BE2C (cell line): ENCODE results near the gene SMIM45.

Experiments
- DNase-seq: peaks from one replicate; pipeline ENCODE4 v3.0.0-alpha.2; 2020
- H3K27me3 ChIP-seq: fragments of 250-450 bp; sonication (Bioruptor Pico); 2 replicates; pipeline ENCODE4 v1.5.1; 2020; ENCODE audit warnings: mild to moderate bottlenecking
- H3K36me3 ChIP-seq: fragments of 250-450 bp; sonication (Bioruptor Pico); 2 replicates; pipeline ENCODE4 v1.5.1; 2020; ENCODE audit warnings: mild to moderate bottlenecking
- H3K4me1 ChIP-seq: fragments of 250-450 bp; sonication (Bioruptor Pico); 2 replicates; pipeline ENCODE4 v1.5.1; 2020
- H3K4me3 ChIP-seq: 2 replicates; pipeline ENCODE4 v1.5.1; 2011; ENCODE audit warnings: low read depth, low read length
- H3K9me3 ChIP-seq: fragments of 250-450 bp; sonication (Bioruptor Pico); 2 replicates; pipeline ENCODE4 v1.5.1; 2020
- TF ChIP-seq, protein P1 (sequence below): IDR thresholded peaks from 2 replicates; pipeline ENCODE4 v1.5.1; 2012; ENCODE audit warnings: mild to moderate bottlenecking, low read depth, low read length

The SMIM45 gene

GRCh38 chr22:41912338-41913039, 39.5 kb upstream of the SMIM45 start:
- TF ChIP-seq, protein P1, sequence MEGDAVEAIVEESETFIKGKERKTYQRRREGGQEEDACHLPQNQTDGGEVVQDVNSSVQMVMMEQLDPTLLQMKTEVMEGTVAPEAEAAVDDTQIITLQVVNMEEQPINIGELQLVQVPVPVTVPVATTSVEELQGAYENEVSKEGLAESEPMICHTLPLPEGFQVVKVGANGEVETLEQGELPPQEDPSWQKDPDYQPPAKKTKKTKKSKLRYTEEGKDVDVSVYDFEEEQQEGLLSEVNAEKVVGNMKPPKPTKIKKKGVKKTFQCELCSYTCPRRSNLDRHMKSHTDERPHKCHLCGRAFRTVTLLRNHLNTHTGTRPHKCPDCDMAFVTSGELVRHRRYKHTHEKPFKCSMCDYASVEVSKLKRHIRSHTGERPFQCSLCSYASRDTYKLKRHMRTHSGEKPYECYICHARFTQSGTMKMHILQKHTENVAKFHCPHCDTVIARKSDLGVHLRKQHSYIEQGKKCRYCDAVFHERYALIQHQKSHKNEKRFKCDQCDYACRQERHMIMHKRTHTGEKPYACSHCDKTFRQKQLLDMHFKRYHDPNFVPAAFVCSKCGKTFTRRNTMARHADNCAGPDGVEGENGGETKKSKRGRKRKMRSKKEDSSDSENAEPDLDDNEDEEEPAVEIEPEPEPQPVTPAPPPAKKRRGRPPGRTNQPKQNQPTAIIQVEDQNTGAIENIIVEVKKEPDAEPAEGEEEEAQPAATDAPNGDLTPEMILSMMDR, result no peak
- H3K4me1 ChIP-seq, result no peaks in the 10 kb centered on the region
- H3K4me3 ChIP-seq, result no peak overlapping the region
- DNase-seq, result no peak
- H3K36me3 ChIP-seq, result peaks cover 1% of the 10 kb centered on the region
- peaks cover 84% of the 10 kb centered on the region for H3K27me3 ChIP-seq
- no peaks in the 10 kb centered on the region for H3K9me3 ChIP-seq

GRCh38 chr22:41913040-41913719, 38.8 kb upstream of the SMIM45 start:
- TF ChIP-seq, protein P1, result no peak
- no peaks in the 10 kb centered on the region for H3K4me1 ChIP-seq
- no peaks in the 10 kb centered on the region for H3K9me3 ChIP-seq
- H3K27me3 ChIP-seq, result peaks cover 89% of the 10 kb centered on the region
- DNase-seq, result no peak
- no peak overlapping the region for H3K4me3 ChIP-seq
- no peaks in the 10 kb centered on the region for H3K36me3 ChIP-seq

GRCh38 chr22:41913842-41914534, 38.0 kb upstream of the SMIM45 start:
- H3K9me3 ChIP-seq, result no peaks in the 10 kb centered on the region
- no peak overlapping the region for H3K4me3 ChIP-seq
- H3K36me3 ChIP-seq, result no peaks in the 10 kb centered on the region
- DNase-seq, result no peak
- H3K4me1 ChIP-seq, result no peaks in the 10 kb centered on the region
- peaks cover 92% of the 10 kb centered on the region for H3K27me3 ChIP-seq
- TF ChIP-seq, protein P1, result no peak

DNA sequence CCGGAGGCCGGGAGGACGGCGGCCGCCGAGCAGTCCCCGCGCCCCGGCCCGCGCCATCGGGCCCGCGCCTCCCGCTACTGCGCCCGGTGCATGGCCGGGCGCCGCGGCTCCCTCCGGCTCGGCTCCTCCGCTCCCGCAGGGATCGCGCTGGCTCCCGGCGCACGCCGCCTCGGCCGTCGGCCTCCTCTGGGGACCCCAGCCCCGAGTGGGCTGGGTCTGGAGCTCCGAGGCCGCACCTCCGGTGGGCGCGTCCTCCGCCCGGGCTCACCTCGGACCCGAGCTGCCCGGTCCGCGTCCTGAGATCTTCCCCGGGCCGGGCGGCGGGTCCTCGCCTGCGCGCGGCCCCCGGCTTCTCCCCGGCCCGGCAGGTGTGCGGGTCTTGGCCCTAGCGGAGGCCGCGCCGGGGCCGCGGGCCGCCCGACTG, 37.3 kb upstream of the SMIM45 start:
- H3K4me3 ChIP-seq, result no peak overlapping the region
- DNase-seq, result no peak
- peaks cover 86% of the 10 kb centered on the region for H3K27me3 ChIP-seq
- H3K36me3 ChIP-seq, result no peaks in the 10 kb centered on the region
- no peaks in the 10 kb centered on the region for H3K9me3 ChIP-seq
- H3K4me1 ChIP-seq, result no peaks in the 10 kb centered on the region
- TF ChIP-seq, protein P1, result no peak

DNA sequence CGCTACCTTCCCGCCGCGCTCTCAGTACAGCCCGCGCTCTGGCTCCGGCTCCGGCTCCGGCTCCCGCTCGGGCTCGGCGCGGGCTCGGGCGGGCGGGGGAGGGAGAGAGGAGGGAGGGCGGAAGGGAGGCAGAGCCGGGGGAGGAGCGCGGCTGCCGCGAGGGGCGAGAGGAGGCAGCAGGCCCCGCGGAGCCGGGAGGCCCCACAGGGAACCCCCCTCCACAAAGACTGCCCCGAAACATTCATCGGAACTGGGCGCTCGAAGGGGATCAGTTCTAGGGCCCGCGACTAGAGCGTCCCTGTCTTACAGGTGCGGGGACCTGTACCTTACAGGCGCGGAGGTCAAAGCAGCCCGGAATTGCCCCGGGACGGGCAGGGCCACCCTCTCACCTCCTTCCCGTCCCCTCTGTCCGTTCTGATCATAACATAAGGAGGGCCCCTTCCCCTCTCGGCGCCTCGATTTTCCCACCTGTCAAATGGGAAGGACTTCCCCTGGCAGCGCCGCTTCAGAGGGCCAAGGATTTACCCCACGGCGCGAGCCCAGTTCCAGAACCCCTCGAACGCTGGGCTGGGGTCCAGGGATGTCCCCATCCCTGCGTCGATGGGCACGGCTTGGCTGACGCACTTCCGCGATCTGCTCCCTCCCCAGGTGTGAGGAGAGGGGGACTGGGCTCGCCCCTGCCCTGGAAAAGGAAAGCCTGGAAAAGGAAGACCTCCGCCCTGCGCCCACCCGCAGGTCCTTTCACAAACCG, 36.7 kb upstream of the SMIM45 start, which contains the start of gene SHISA8:
Gene SHISA8, minus strand, starts transcription at position 40 of the 751 bp plus-strand sequence. CDS start 407 bp downstream, outside the sequence.
- peak; percentile 60 for DNase-seq
- H3K36me3 ChIP-seq, result no peaks in the 10 kb centered on the region
- TF ChIP-seq, protein P1, result no peak
- H3K4me1 ChIP-seq, result no peaks in the 10 kb centered on the region
- H3K27me3 ChIP-seq, result peaks cover 80% of the 10 kb centered on the region
- H3K4me3 ChIP-seq, result no peak within 1 kb of the TSS
- no peaks in the 10 kb centered on the region for H3K9me3 ChIP-seq
